HCT116 (cell line): ENCODE measurements around the gene MGST2. TPM values are rescaled to one million over a fixed set of nuclear protein-coding genes. Genes with fewer than 3 reads are reported as not detected.

Experiments
- ATAC-seq: fragments of 200-7000 bp; cut with Tn5 transposase; 2 replicates; pipeline ENCODE4 v1.9.1; 2020; ENCODE audit warnings: mild to moderate bottlenecking, moderate library complexity
- BruUV-seq: library from RNA; stranded (reverse); fragments of 400-500 nt; replicated peaks from 2 replicates; lab custom pipeline; 2021; lab: Mats Ljungman, UMichigan
- CTCF ChIA-PET: fragments of 300-600 bp; sonication (Branson Sonifier 250); formaldehyde crosslinking; loops from one replicate; lab custom pipeline; 2021; ENCODE audit warnings: antibody characterized with exemption; lab: Charles Lee
- POLR2A ChIA-PET: fragments of 300-600, 350-600 bp; sonication (Branson Sonifier 250); formaldehyde crosslinking; loops from one replicate; lab custom pipeline; 2021; ENCODE audit warnings: antibody characterized with exemption; lab: Charles Lee
- RAD21 ChIA-PET, 2 experiments: fragments of 300-600 bp; sonication (Branson Sonifier 250); formaldehyde crosslinking; loops; one replicate each; lab custom pipeline; 2023; ENCODE audit warnings: low total read pairs in 2 of 2; ENCODE audit not compliant: uncharacterized antibody in 2 of 2, unreplicated experiment in 2 of 2, low non-redundant PET in 1 of 2; lab: Charles Lee
- DNase-seq: peaks from one replicate; pipeline ENCODE4 v3.0.0-alpha.2; 2010; ENCODE audit warnings: low read depth, low spot score
- H2AFZ ChIP-seq: fragments of 200-600 bp; shearing (Covaris generic), sonication (generic); 2 replicates; pipeline ENCODE4 v1.6.1; 2017; ENCODE audit warnings: low read depth, mixed run types, mixed read lengths, antibody characterized with exemption, low read length; ENCODE audit not compliant: poor library complexity, severe bottlenecking
- H3K27ac ChIP-seq: 2 replicates; pipeline ENCODE4 v1.5.1; 2012; ENCODE audit warnings: low read depth, low read length
- H3K27me3 ChIP-seq: fragments of 200-600 bp; sonication (generic); 2 replicates; pipeline ENCODE4 v1.6.1; 2016; ENCODE audit warnings: mixed run types, low read length, mixed read lengths; ENCODE audit not compliant: insufficient read depth
- H3K36me3 ChIP-seq, 2 experiments: fragments of 200-500 bp in 1 of 2; fragments of 200-600 bp in 1 of 2; sonication (Bioruptor generic) in 1 of 2; sonication (generic) in 1 of 2; 2 replicates each; pipeline versions ENCODE4 v1.5.1 to v1.6.1; 2014 to 2016; ENCODE audit warnings: low read length in 2 of 2, inconsistent platforms in 1 of 2, mixed read lengths in 1 of 2, mixed run types in 1 of 2; ENCODE audit not compliant: insufficient read depth in 2 of 2, control insufficient read depth in 1 of 2
- H3K4me1 ChIP-seq, 2 experiments: fragments of 200-600 bp in 1 of 2; sonication (generic) in 1 of 2; 2 replicates each; pipeline versions ENCODE4 v1.5.1 to v1.6.1; 2012 to 2017; ENCODE audit warnings: low read length in 2 of 2, inconsistent platforms in 1 of 2, mild to moderate bottlenecking in 1 of 2, mixed read lengths in 1 of 2, mixed run types in 1 of 2, moderate library complexity in 1 of 2; ENCODE audit not compliant: insufficient read depth in 2 of 2, control insufficient read depth in 1 of 2
- H3K4me2 ChIP-seq: fragments of 200-600 bp; sonication (generic); 2 replicates; pipeline ENCODE4 v1.6.1; 2017; ENCODE audit warnings: mixed run types, low read length, mixed read lengths
- H3K4me3 ChIP-seq, 2 experiments: fragments of 200-600 bp in 1 of 2; sonication (generic) in 1 of 2; replicated peaks in 1 of 2; 2 replicates each; pipeline ENCODE4 v1.5.1; 2011 to 2016; ENCODE audit warnings: low read length in 2 of 2, control low read depth in 1 of 2, low read depth in 1 of 2, mild to moderate bottlenecking in 1 of 2, mixed read lengths in 1 of 2, mixed run types in 1 of 2
- H3K79me2 ChIP-seq: fragments of 200-600 bp; sonication (generic); 2 replicates; pipeline ENCODE4 v1.6.1; 2017; ENCODE audit warnings: mild to moderate bottlenecking, mixed run types, low read length, moderate library complexity, mixed read lengths; ENCODE audit not compliant: insufficient read depth
- H3K9ac ChIP-seq: fragments of 200-600 bp; sonication (generic); 2 replicates; pipeline ENCODE4 v1.6.1; 2016; ENCODE audit warnings: low read length, mixed read lengths
- H3K9me2 ChIP-seq: fragments of 200-600 bp; sonication (generic), shearing (Covaris generic); 2 replicates; pipeline ENCODE4 v1.6.1; 2017; ENCODE audit warnings: mixed run types, mild to moderate bottlenecking, moderate library complexity; ENCODE audit not compliant: insufficient read depth
- H3K9me3 ChIP-seq, 2 experiments: fragments of 200-500 bp in 1 of 2; fragments of 200-600 bp in 1 of 2; sonication (Bioruptor generic) in 1 of 2; sonication (generic) in 1 of 2; 2 replicates each; pipeline ENCODE4 v1.6.1; 2014 to 2017; ENCODE audit warnings: low read length in 2 of 2, mixed read lengths in 2 of 2, inconsistent platforms in 1 of 2, low read depth in 1 of 2, mild to moderate bottlenecking in 1 of 2, mixed run types in 1 of 2, moderate library complexity in 1 of 2; ENCODE audit not compliant: control insufficient read depth in 1 of 2, insufficient read depth in 1 of 2
- H4K20me1 ChIP-seq: fragments of 200-600 bp; sonication (generic), shearing (Covaris generic); 2 replicates; pipeline ENCODE4 v1.6.1; 2017; ENCODE audit warnings: mixed run types, mild to moderate bottlenecking, moderate library complexity; ENCODE audit not compliant: insufficient read depth
- EZH2 ChIP-seq: fragments of 200-600 bp; sonication (generic); IDR thresholded peaks from 2 replicates; pipeline ENCODE4 v1.6.1; 2017; ENCODE audit warnings: antibody characterized with exemption, mixed run types
- EZH2phosphoT487 ChIP-seq: fragments of 200-600 bp; IDR thresholded peaks from 2 replicates; pipeline ENCODE4 v1.6.1; 2018; ENCODE audit warnings: antibody characterized with exemption, borderline replicate concordance
- POLR2A ChIP-seq: IDR thresholded peaks from 2 replicates; pipeline ENCODE4 v1.7.0; 2011; ENCODE audit warnings: borderline replicate concordance; ENCODE audit not compliant: insufficient read depth, insufficient read length; ENCODE audit errors: extremely low read depth
- SIN3A ChIP-seq: IDR thresholded peaks from 2 replicates; pipeline ENCODE4 v1.6.1; 2012; ENCODE audit warnings: low read depth
- YY1 ChIP-seq: IDR thresholded peaks from 2 replicates; pipeline ENCODE4 v1.6.1; 2011; ENCODE audit warnings: low read length, low read depth, moderate library complexity, mild to moderate bottlenecking; ENCODE audit not compliant: insufficient replicate concordance; ENCODE audit errors: extremely low read depth
- ZBTB33 ChIP-seq: IDR thresholded peaks from 2 replicates; pipeline ENCODE4 v1.6.1; 2011; ENCODE audit warnings: mild to moderate bottlenecking, low read length, moderate library complexity; ENCODE audit not compliant: insufficient replicate concordance; ENCODE audit errors: extremely low read depth
- intact Hi-C: fragments of 100-400 bp; cut with micrococcal nuclease; formaldehyde crosslinking; loops from 2 replicates; pipeline ENCODE4 v1.10.0; 2022
- total RNA-seq: library from RNA; stranded (reverse); gene quantifications from one replicate; pipeline ENCODE4 v1.2.1, GENCODE V29; 2021; ENCODE audit not compliant: unreplicated experiment

MGST2 gene
- total RNA-seq, 1 experiment from 2014 or later = 24.3 TPM

- DNase-seq (no peak), ATAC-seq (no peak)
- H3K27me3 ChIP-seq = no peaks in the 10 kb centered on the region
- H3K79me2 ChIP-seq = no peaks in the 10 kb centered on the region
- ChIA-PET POLR2A (no interaction called here), RAD21 (no interaction called here), CTCF (no interaction called here)
- no peaks in the 10 kb centered on the region for H3K4me1 ChIP-seq
- H4K20me1 ChIP-seq = no peaks in the 10 kb centered on the region
- H3K4me3 ChIP-seq = no peak overlapping the region
- no peak for TF ChIP-seq EZH2
- TF ChIP-seq POLR2A = no peak
- TF ChIP-seq SIN3A = no peak
- intact Hi-C loops = no loop called here
- H3K9me2 ChIP-seq = no peaks in the 10 kb centered on the region
- no peak overlapping the region for H3K27ac ChIP-seq
- no peak overlapping the region for H2AFZ ChIP-seq
- no peak overlapping the region for H3K4me2 ChIP-seq
- no peaks in the 10 kb centered on the region for H3K36me3 ChIP-seq
- no TSS peak for BruUV-seq
- H3K9ac ChIP-seq = no peak overlapping the region
- H3K9me3 ChIP-seq = no peaks in the 10 kb centered on the region
Observed at GRCh38 chr4:139682741-139683151, 17.1 kb downstream of the MGST2 start.

- Histone ChIP-seq H3K9me2 (no peaks in the 10 kb centered on the region), H3K9ac (no peak overlapping the region), H3K79me2 (no peaks in the 10 kb centered on the region), H4K20me1 (no peaks in the 10 kb centered on the region), H3K36me3 (no peaks in the 10 kb centered on the region), H3K27me3 (no peaks in the 10 kb centered on the region), H3K4me3 (no peak overlapping the region), H2AFZ (no peak overlapping the region), H3K27ac (no peak overlapping the region), H3K9me3 (no peaks in the 10 kb centered on the region), H3K4me2 (no peak overlapping the region), H3K4me1 (no peaks in the 10 kb centered on the region)
- ATAC-seq (no peak), DNase-seq (no peak)
- TF ChIP-seq ZBTB33 = no peak
- TF ChIP-seq EZH2phosphoT487 = no peak
- no peak for TF ChIP-seq YY1
- no TSS peak for BruUV-seq
- intact Hi-C loops = no loop called here
- POLR2A ChIA-PET = no interaction called here
- CTCF ChIA-PET = no interaction called here
- RAD21 ChIA-PET = no interaction called here
Observed at GRCh38 chr4:139684351-139684750, 18.7 kb downstream of the MGST2 start.
